Measurements from ENCODE around the gene MOB3B.

DNA sequence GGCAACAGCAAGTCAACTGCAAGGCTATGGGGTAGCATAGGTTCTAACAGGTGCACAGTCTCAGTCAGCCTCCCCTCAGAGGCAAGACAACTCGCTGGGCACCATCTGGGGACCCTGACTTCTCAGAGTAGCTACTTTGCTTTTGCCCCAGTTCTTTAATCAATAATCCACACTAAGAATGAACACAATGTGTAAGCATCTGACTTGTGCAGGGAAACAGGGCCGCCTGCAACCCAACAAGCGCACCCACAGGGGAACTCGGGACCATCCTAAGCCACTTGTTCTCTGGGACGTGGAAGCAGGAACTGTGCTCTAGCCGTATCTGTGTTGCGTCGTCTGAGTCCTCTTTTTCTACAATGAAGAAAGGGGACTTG lies 1.9 kb downstream of the MOB3B start:
- TF ChIP-seq POLR2AphosphoS5 (IDR thresholded peaks at IDR 0.05; ENCODE audit: low read length) (no peak), CREM (IDR thresholded peaks at IDR 0.05; ENCODE audit: low read depth) (no peak)

Measured in GM12878 (cell line).